ENCODE data around the gene CTSS.
"Not testable (repeated sequence)": the region's sequence is repeated elsewhere in the genome, so short reads cannot be mapped to it uniquely, and the experiment has no call there.

The CTSS gene

DNA sequence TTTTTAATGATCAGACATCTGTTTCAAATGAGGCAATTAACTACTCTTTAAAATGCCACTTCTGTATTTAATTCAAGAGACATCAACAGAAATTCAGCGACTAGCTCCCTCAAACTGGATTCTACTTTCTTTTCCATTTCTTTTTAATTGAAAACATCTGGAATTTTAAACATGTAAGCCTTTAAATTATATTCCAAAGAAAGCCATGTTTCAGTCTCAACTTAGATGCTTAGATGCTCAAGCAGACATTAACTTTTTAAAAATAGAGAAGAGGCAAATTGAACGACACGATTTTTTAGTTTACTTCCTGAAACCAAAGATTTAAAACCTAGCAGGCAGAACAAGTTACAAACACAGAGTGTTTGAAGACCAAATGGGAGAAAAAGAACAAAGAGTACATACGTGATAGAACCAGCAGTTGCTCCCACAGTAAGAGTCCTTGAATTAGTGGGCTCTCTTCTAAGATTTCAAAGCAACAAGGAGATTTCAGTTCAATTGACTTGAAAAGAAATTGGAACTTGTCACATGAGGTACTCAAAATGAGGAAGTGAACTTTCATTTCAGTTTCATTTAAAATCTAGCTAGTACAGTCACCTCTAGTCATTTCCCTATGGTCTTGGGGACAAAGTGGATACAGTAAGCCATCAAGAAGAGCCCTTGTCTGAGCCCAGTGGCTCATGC is at the start of gene CTSS:
Gene CTSS (minus strand): TSS at position 483 of the 681 bp plus-strand sequence. CDS start 1,015 bp downstream, outside the sequence.
- no peak for DNase-seq

DNA sequence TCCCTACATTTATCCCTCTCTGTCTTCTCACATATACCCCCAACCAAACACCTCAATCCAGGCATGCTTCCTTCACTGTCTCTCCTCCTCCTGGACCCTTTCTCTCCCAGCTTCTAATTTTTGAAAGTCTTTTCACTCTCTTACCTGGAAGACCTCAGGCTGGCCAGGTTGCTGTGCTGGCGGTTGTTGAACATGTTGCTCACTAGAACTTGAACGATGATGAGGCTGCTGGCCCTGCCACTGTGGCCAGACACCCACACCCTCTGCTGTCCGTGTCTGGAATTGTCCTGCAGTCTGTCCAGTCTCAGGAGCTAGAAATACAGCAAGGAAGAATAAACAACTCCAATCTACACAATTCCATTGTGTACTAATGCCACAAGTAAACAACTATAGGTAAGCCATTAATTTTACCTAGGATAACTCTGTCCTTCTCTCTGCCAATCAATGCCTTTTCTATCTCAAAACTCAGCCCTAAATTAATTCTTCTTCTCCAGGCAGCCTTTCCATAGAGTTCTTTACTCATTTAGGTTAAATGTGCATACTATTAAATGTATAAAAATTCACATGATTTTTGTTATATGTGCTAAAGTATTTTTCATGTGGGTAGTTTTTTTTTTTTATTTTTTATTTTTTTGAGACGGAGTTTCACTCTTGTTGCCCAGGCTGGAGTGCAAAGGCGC is 47.6 kb upstream of the CTSS start:
- no peak for DNase-seq

DNA sequence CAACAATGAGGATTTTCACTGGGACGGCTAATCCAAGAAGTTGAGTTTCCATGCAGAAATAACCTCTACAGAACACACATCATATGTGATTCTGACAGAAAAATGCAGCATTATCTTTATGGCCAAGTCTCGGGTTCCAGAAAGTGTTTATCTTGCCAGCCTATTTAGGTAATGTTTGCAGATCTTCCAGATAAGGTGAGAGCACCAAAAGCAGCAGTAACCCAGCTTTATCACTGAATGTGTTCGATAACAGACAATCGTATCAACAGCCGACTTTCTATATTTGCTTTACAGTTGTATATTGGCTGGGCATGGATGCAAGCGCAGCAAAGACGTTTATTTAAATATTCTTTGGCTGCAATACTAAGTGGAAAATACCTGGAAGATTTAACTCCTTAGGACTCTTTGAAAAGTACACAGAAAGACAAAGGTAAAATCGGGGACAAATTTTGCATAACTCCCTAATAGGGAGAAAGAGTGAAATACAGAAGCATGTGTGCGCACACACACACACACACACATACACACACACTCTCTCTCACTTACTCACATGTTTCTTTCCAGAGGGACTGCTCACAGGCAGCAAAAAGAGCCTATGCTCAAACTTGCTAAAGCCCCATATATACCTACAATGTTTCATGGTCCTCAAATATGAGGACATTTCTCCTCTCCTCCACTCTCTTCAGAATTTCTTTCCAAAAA is 45.5 kb upstream of the CTSS start:
- no peak for DNase-seq

DNA sequence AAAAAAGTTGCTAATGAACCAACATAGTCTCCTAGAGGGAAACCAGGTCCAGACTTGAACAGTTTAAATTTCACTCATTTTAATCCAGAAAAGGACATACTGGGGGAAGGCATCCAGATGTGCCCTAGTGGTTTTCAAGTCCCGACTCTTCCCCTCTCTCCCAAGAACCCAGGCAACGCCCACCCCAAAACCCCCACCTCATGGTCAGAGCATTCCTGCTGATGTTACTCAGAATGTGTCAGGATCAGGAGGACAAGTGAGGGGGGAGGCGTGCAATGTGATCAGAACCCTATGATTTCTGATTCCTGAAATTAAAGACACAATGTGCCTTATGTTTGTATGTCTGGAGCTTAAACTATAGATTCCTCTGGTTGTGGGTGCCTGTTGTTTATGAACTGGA is 44.1 kb upstream of the CTSS start:
- DNase-seq, result no peak

DNA sequence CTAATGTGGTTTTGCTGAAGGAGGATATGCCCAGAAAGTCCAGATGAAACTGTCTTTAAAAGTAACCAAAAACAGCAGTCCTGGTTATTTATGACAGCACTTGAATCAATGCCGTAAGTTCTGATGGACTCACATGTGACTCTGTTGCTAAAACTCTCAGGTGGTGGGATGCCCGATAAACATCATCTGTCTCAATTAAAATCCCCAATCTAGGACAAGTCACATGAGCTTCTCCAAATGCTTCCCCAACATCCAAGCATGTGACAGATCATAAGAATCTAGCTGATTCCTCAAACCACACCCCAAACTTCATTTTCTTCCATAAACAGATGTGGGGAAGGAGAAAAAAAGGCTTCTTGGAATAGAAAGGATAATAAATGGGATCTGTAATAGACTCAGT is 43.3 kb upstream of the CTSS start:
- no peak for DNase-seq

DNA sequence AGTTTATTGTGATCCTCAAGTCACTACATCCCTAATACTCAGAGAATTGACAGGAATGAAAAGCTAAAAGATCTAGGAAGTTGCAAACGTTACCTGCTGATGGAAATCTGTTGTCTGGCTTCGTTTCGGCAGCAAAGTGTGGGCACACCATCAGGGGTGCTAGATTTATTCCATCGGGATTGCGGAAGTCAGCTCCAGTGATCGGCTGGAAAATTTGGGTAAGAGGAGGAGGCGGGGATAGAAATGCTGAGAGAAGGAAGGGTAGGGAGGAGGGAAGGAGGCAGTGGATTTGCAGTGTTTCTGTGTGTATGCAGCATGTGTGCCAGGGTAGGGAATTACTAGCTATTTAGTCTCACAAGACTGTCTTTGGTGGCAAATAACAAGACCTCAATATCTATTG is 42.5 kb upstream of the CTSS start, which contains the start of gene CTSK:
Gene CTSK (minus strand): TSS at position 140 of the 400 bp plus-strand sequence. CDS start 1,455 bp downstream, outside the sequence.
- DNase-seq, result no peak

DNA sequence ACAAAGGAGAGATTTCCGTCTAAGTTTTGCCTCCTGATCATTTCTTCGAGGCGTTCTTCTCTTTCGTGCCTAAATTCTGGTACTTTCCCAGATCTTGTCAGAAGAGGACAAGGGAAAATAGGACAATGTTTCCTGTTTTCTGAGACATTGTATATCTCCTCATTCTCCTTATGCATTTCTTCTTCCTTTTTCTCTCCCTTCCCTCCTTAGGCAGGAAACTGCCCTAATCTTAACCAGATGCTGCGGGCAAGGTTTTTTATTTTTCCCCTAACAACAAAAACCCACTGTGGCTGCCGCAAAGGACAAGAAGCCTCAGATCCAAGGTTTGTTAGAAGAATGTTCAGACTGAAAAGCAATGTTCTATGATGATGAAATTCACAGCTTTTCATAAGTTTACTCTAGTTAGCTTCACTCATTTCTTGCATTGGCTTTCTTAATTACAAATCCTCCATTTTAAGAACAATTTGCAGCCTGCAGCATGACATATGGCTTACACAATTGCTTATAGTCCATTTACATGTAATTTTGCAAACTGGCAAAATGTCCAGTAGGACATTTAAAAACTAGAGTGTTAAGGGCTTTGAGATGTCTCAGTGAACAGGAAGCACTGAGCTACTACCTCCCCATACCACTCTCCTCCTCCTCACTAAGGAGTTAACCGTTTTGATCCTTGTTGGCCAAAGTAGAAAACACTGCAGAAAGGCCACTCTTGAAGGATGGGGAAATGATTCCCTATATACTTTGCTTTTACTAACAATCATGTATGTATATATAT is 41.9 kb upstream of the CTSS start:
- no peak for DNase-seq

DNA sequence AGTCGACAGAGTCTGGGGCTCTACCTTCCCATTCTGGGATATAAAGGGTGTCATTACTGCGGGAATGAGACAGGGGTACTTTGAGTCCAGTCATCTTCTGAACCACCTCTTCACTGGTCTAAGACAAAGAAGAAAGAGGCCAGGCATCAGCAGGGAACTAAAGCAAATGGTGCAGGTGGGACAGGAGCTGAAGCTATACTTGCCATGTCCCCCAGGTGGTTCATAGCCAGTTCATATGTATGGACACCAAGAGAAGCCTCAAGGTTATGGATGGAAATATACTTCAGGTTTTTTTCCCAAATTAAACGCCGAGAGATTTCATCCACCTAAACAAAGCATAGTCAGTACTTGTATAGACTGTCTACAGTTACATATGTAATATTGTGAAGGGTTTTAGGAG is 40.3 kb upstream of the CTSS start:
- no peak for DNase-seq

DNA sequence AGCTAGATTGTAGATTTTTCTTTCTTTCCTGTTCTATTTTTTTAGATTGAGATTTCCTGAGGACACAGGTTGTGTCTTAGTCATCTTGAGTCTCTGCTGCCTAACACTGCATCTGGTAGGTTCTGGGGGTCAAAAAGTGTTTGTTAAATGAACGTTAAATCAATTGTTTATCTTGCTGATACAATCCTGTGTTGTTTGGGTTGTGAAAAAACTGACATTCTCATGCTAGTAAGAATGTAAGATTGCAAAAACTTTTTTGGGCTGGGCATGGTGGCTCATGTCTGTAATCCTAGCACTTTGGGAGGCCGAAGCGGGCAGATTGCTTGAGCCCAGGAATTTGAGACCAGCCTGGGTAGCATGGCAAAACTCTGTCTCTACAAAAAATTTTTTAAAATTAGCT is 39.1 kb upstream of the CTSS start:
- no peak for DNase-seq

DNA sequence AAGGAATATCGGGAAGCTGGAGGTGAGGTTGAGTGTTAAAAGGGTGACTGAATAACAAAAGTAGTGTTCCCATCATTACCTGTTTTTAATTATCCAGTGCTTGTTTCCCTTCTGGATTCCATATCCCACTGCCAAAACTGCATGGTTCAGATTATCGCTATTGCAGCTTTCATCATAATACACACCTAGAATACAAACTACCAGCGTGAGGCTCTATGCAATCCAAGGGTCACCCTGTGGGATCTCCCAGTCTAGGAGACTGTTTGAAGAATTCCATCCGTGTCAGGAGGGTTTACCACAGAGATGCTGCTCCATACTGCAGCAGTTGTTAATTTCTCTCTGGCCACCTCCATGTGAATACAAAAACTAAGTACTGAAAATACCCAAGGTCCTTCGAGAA is 33.5 kb upstream of the CTSS start:
- no peak for DNase-seq

DNA sequence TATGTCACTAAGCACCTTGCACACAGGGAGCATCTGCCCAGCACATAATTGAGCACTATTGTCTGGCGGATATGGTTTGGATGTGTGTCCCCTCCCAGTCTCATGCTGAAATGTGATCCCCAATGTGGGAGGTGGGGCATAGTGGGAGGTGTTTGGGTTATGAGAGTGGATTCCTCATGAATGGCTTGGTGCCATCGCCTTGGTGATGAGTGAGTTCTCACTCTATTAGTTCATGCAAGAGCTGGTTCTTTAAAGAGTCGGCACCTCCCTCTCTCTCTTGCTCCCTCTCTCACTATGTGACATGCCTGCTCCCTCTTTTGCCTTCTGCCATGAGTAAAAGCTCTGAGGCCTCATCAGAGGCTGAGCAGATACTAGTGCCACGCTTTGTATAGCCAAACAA is 32.9 kb upstream of the CTSS start:
- DNase-seq, result no peak

DNA sequence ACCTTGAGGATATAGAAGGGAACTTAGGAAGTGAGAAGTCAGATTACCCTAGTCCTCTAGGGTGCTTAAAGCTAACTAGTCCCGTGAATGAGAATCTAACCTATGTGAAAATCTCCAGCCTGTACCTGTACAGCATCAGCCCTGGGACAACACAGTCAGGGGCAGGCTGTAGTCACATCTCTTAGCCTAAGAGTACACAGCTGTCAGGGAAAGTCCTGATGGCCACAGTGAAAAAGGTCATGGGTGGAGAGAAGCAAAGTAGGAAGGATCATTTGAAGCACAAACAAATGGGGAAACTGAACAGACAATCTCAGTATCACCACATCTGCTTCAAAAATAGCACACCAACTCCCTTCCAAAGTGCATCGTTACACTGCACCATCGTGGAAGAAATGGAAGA is 30.8 kb upstream of the CTSS start:
- DNase-seq, result no peak

DNA sequence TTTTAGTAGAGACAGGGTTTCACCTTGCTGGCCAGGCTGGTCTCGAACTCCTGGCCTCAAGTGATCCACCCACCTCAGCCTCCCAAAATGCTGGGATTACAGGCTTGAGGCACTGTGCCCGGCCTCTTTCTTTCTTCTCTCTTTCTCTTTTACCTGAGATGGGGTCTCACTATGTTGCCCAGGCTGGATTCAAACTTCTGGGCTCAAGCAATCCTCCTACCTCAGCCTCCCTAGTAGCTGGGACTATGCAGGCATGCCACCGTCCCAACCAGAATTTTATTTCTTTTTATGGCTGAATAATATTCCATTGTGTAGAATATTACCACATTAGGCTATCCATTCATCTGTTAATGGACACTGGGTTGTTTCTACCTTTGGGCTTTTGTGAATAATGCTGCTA is 28.2 kb upstream of the CTSS start:
- not testable (repeated sequence) for DNase-seq

DNA sequence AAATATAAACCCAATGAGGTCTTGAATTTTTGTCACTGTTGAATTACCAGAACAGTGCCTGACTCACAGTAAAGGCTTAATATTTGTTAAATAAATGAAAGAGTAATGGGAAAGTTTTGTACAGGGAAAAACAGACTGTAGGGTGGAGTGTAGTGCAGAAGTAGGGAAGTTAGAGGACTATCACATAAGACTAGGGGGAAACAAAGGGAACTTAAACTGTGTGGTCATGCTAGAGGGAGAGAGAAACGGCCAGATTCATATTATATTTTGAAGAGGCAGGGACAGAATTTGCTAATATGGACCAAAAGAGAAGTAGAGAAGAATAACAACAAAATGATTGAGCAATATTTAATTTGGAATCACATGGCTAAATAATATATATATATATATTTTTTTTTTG is 27.6 kb upstream of the CTSS start:
- no peak for DNase-seq

DNA sequence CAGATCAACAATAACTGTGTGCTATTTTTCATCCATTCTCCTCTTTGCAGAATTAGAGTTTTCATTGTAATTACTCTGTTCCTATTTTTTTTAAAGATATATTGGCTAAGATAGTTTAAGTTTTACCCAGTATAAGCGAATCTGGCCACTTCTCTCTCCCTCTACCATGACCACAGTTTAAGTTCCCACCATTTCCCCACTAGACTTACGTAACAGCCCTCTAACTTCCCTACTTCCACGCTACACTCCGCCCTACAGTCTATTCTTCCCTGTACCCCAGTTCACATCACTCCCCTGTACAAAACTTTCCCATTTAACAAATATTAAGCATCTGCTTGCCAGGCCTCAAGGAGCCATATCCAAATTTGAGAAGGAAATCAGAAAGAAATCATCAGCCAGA is 26.0 kb upstream of the CTSS start:
- DNase-seq, result no peak

DNA sequence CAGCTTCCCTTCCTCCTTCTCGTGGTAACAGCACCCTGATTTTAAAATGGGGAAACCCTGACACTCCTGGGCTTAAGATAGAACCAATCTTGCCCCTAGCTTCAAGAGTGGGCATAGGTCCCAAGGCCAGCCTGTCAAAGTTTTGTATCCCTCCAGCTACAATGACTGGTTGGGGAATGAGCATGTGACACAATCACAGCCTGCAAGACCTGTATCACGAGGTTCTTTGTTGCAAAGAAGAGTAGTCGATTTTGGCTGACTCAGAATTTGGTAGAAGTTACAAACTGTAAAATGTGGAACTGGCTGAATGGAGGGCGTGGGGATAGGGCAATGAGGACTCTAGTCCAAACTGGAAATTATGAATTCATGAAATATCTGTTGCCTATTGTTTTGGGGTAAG is 23.8 kb upstream of the CTSS start:
- DNase-seq, result no peak

DNA sequence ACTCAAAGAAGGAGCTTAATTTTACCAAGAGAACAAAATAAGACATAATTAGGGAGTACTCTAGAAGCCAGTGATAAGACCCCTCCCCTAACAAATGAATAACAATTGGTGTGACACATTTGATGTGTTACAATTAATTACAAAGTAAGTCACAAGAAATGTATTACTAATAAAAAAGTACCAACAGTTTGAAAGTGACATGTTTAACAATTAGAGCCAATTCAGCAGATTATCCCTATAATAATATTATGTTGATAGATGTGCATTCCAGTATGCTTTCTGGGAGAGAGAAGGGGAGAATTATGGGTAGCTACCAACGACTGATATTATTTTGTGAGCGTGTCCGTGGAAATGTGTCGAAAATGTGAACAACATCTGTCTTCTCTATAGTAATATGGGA is 23.4 kb upstream of the CTSS start:
- DNase-seq, result no peak

DNA sequence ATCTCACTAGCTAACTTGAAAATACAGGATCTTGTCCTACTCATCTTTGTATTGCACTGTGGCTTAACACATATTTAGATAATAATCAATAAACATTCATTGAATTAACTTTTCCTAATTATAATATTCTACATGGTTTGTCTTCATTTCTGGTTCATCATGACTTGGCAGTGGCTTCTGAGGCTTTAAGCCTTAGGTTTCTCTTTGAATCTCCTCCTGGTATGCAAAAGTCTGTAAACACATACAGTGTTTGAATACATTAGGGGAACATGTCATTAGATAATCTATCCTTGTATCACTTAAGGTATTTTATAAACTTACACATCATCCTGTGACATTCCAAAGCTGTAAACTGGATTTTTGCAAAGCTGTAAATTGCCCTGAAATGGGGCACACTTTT is 21.9 kb upstream of the CTSS start:
- DNase-seq, result no peak

DNA sequence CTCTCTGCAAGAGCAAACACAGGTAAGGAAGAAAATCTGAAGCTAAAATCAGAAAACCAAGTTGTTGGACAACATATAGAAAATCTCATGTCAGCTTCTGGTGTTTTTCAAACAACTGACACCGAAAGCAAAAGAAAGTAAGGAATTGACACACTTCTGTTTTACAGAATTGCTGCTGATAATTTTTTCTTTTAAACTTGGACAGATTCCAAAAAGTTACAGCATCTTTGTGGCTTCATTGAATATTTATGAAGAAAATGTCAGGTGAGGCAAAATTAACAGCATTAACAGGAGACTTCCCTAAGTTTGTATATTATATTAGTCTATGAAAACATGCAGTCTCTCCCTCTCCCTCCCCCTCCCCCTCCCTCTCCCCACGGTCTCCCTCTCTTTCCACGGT is 14.9 kb upstream of the CTSS start:
- no peak for DNase-seq

DNA sequence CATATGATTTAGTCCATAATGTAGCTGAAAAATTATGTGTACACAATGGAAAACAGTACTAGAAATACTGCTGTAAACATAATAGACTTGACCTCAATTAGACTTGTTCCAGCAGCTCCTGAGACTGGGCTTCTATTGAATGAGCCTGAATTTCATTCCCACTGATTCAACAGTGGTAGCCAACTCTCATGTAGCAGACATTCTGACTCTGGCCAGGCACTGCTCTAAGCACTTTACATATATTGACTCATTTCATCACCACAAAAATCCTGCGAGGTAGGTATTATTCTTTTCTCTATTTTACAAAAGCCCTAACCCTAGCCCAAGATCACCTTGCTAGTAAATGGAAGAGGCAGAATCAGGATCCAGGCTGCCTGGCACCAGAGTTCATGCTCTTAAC is 12.8 kb upstream of the CTSS start:
- DNase-seq, result no peak

DNA sequence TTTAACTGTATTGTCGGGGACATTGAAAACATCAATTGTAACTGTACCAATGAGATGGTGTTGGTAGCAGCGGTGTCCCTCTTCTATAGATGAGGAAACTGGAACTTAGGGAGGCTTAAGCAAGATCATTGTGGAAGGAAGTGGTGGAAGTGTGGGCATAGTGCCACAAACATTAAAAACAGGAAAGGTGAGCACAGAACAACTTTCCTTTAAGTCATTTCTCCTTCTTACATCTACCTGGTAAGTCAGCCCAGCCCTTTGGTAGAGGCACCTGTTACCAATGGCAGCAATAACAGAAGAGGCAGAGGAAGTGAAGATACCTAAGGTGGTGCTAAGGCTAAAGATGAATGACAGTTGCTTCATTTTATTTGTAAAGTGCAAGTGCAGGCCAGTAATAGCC is 12.0 kb upstream of the CTSS start:
- no peak for DNase-seq

DNA sequence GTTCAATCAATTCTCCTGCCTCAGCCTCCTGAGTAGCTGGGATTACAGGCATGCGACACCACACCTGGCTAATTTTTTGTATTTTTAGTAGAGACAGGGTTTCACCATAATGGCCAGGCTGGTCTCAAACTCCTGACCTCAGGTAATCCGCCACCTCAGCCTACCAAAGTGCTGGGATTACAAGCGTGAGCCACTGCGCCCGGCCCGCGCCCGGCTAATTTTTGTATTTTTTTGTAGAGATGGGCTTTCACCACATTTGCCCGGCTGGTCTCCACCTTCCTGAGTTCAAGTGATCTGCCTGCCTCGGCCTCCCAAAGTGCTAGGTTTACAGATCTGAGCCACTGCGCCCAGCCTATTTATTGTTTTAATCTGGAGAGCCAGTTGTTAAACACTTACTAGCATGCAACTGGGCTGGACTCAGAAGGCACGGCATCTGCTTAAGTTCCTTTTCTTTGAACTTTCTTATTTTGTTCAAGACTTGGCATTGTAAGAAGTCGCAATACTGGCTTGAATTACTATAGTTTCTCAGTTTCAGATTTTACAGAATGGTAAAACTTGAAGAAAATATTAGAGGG is 10.4 kb upstream of the CTSS start:
- DNase-seq, result not testable (repeated sequence)

DNA sequence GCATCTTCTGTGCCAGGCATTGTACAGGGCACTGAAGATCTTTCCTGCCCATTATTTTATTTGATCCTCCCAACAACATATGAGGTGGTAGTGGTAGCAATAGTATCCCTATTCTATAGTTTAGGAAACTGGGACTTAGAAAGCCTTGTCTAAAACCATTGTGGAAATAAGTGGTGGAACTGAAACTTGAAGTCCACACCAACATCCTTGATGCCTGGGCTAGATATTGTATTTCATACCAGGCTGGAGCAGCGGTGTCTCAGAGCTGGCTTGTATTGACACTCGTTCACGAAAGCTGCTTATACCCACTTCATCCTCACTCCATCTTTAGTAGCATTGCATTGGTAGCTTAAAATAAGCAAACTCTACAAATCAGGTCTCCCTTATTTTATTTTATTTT is 9.7 kb upstream of the CTSS start:
- no peak for DNase-seq

All from NCI-H1694 (cell line).